Epithelial cell of prostate (primary cell): Measurements from ENCODE around the gene CLEC18A.
"Not testable (repeated sequence)": the region's sequence is repeated elsewhere in the genome, so short reads cannot be mapped to it uniquely, and the experiment has no call there.

ENCODE experiments used
- DNase-seq: peaks from one replicate; pipeline ENCODE4 v3.0.0-alpha.2; 2011; ENCODE audit warnings: low read depth, low spot score
- H3K27ac ChIP-seq: fragments of 450-650 bp; 2 replicates; pipeline ENCODE4 v1.5.1; 2017; ENCODE audit warnings: mild to moderate bottlenecking

CLEC18A gene

GRCh38 chr16:69951017-69951671 lies at the start of gene CLEC18A:
CLEC18A (plus strand) TSS chr16:69951334; CDS start chr16:69951367, 33 bp downstream.
- DNase-seq, H3K27ac ChIP-seq: not testable (repeated sequence)

- no peak overlapping the region for H3K27ac ChIP-seq
- no peak for DNase-seq
Measured at GRCh38 chr16:69903865-69904415, 47.2 kb upstream of the CLEC18A start.

GRCh38 chr16:69904495-69905170 lies 46.5 kb upstream of the CLEC18A start:
- no peak for DNase-seq
- H3K27ac ChIP-seq, result no peak overlapping the region

- DNase-seq, result no peak
- no peak overlapping the region for H3K27ac ChIP-seq
Measured at GRCh38 chr16:69905171-69905555, 46.0 kb upstream of the CLEC18A start.

GRCh38 chr16:69906838-69907401 lies 44.2 kb upstream of the CLEC18A start:
- DNase-seq, result no peak
- H3K27ac ChIP-seq, result no peak overlapping the region

GRCh38 chr16:69909043-69909442 lies 42.1 kb upstream of the CLEC18A start:
- no peak overlapping the region for H3K27ac ChIP-seq
- DNase-seq, result no peak

GRCh38 chr16:69909760-69910159 lies 41.4 kb upstream of the CLEC18A start:
- no peak overlapping the region for H3K27ac ChIP-seq
- DNase-seq, result no peak

- no peak for DNase-seq
- H3K27ac ChIP-seq, result no peak overlapping the region
Measured at GRCh38 chr16:69910964-69911363, 40.2 kb upstream of the CLEC18A start.

GRCh38 chr16:69916462-69916861 lies 34.7 kb upstream of the CLEC18A start:
- H3K27ac ChIP-seq, result no peak overlapping the region
- no peak for DNase-seq

GRCh38 chr16:69917311-69917710 lies 33.8 kb upstream of the CLEC18A start:
- H3K27ac ChIP-seq, result no peak overlapping the region

GRCh38 chr16:69917739-69918138 lies 33.4 kb upstream of the CLEC18A start:
- DNase-seq, result no peak
- H3K27ac ChIP-seq, result peak overlapping the region; percentile 16

More at GRCh38 chr16:69917311-69917710, 33.8 kb upstream of the CLEC18A start:
- no peak for DNase-seq

- DNase-seq, result no peak
- H3K27ac ChIP-seq, result peak overlapping the region; percentile 16
Measured at GRCh38 chr16:69918241-69918640, 32.9 kb upstream of the CLEC18A start.

- DNase-seq, result no peak
- no peak overlapping the region for H3K27ac ChIP-seq
Measured at GRCh38 chr16:69921127-69921526, 30.0 kb upstream of the CLEC18A start.

- DNase-seq, result no peak
- H3K27ac ChIP-seq, result no peak overlapping the region
Measured at GRCh38 chr16:69922200-69922599, 28.9 kb upstream of the CLEC18A start.

GRCh38 chr16:69924041-69924775 lies 26.9 kb upstream of the CLEC18A start:
- H3K27ac ChIP-seq, result no peak overlapping the region
- no peak for DNase-seq

- no peak overlapping the region for H3K27ac ChIP-seq
- DNase-seq, result no peak
Measured at GRCh38 chr16:69924777-69925191, 26.4 kb upstream of the CLEC18A start.

GRCh38 chr16:69925311-69925710 lies 25.8 kb upstream of the CLEC18A start:
- DNase-seq, result no peak
- no peak overlapping the region for H3K27ac ChIP-seq

- H3K27ac ChIP-seq, result no peak overlapping the region
Measured at GRCh38 chr16:69926241-69926640, 24.9 kb upstream of the CLEC18A start.

GRCh38 chr16:69927056-69927757 lies 23.9 kb upstream of the CLEC18A start:
- no peak overlapping the region for H3K27ac ChIP-seq
- no peak for DNase-seq

More at GRCh38 chr16:69926241-69926640, 24.9 kb upstream of the CLEC18A start:
- DNase-seq, result no peak

- DNase-seq, result no peak
- H3K27ac ChIP-seq, result no peak overlapping the region
Measured at GRCh38 chr16:69928856-69929400, 22.2 kb upstream of the CLEC18A start.
